ENCODE results near the gene TSSK2. TPM values are rescaled to one million over a fixed set of nuclear protein-coding genes. Genes with fewer than 3 reads are reported as not detected.

TSSK2 gene
- polyA plus RNA-seq, 1 donor, result not detected

DNA sequence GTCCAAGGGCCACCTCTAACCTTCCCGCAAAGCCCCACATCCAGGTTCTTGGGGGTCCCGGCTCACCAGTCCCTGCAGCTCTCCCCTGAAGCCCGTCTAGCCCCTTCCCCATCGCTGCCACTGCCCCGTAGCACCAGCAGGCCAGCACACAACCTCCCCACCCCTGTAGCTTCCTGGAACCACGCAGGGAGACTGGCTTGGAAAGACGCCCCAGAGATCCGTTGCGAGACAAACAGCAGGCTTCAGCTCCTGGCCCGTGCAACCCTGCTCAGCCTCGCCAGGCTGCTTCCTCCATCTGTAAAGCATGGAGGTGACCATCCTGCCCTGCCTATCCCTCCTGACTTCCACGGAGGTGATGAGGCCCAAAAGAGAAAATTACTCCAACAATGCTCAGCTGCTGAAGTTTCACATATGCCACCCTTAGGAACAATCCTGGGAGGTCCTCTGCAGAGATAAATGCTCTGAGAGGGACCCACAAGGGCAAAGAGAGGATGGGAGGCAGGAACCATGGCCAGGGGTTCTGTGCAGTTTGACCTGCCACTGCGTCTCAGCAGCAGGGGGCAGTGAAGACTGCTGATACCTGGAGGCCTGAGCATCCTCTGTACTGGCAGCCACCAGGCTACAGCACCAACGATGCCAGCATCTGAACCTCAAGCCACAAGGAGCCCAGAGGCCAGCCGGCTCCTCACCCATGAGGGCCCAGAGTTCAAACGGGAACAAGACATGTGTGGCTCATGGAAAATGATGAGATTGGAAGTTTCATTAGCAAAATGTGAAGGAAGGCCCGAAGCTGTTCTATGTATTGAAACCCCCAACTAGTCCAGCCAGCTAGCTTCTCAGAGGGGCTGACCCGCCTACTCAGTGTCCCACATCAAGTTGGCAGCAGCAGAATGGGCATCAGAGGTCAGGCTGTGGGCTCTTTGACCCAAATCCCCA, 25.0 kb upstream of the TSSK2 start:
- DNase-seq, result no peak

DNA sequence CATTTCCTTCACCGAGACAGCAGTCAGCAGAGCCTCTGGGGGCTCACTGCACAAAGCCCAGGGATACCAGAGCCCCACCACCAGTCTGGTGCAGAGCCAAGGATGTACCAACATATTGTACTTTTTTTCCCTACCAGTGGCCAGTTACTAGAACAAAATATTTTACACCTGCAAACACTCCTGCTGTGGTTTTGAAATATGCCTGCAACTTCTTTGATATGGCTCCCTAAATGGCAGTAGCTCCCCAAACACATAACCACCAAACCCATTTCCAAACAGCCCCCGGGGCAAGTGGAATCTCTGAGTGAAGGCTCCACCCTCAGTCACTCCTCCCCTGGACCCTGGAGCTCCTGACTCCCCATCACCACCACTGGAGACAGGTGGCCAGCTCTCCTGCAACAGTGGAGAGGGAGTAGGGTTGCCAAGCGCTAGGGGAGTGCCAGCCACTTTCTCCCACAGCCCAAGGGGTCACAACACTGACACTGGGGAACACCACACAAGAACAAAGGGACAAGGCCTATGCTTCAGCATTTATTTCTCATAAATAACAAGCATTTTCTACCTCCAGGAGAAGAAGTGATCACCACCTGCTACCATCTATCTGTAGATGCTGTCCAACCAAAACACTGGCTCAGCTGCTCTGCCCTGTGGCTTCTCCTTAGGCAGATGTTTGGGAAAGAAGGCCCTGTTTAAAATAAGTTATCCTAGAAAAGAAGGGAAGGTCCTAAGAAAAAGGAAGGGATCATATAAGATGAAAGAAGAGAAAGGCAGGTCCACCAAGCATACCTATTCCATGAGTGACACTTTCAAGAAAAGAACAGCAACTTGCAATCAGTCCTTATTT, 24.0 kb upstream of the TSSK2 start:
- no peak for DNase-seq

GRCh38 chr22:19107730-19108074, 23.4 kb upstream of the TSSK2 start:
- DNase-seq, result no peak

GRCh38 chr22:19108807-19109197, 22.3 kb upstream of the TSSK2 start:
- no peak for DNase-seq

GRCh38 chr22:19109198-19110063, 21.7 kb upstream of the TSSK2 start:
- no peak for DNase-seq

DNA sequence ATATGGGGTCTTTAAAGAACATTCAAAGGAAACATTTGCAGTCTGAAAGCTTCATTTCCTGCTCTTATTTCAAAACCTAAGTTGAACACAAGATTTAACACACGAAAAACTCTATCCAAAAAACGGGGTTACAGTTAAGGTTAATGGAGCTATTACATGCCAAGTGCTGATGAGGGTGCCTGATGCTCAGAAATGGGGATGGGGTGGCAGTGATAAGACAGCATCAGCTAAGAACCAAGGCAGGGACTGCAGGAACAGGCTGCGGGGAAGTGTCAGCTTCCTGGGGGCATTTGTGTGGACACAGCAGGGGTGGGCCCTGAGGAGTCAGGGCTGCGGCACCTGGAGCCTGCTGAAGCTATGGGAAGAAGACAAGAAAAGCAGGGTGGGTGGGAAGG, 21.0 kb upstream of the TSSK2 start:
- no peak for DNase-seq

GRCh38 chr22:19110646-19111045, 20.5 kb upstream of the TSSK2 start:
- DNase-seq, result no peak

DNA sequence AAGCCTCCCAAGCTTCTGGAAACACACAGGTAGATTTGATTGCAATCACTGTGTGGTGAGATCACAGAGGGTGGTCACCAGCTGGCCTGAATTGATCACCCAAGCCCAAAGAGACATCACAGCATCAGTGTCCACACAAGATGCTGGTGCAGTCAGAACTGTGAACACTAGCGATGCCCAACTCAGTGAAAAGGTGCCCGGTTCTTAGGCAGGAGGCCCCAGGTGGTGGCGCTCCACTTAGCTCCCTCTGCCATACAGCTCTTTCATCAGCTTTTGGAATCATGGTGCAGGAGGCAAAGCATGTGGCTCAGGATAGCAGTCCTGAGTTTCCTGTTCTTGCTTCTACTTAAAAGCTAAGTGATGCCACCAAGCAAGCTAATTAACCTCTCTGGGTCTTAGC, 20.0 kb upstream of the TSSK2 start:
- DNase-seq, result no peak

- no peak for DNase-seq
These were observed 19.5 kb upstream of the TSSK2 start for GRCh38 chr22:19111584-19111983.

DNA sequence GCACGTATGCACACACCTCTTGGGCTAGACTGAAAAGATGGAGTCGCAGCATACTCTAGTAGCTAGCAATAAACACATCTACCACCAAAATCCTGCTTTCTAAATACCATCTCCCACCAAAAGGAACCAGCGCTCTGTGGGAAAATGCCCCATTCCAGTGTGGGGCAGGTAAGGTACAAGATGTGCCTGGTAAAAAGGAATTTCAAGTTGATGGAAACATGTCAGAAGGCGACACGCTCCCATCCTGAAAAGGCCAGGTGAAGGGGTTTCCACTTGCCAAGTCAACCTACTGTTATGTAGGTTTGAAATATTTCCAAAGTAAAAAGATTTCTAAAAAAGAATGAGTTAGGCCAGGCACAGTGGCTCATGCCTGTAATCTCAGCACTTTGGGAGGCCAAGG, 17.7 kb upstream of the TSSK2 start:
- DNase-seq, result no peak

- DNase-seq, result no peak
These were observed 16.0 kb upstream of the TSSK2 start for GRCh38 chr22:19114984-19115552.

- no peak for DNase-seq
These were observed 15.5 kb upstream of the TSSK2 start for GRCh38 chr22:19115628-19116027.

- DNase-seq, result no peak
These were observed 14.0 kb upstream of the TSSK2 start for GRCh38 chr22:19117111-19117512.

- DNase-seq, result no peak
These were observed 12.7 kb upstream of the TSSK2 start for GRCh38 chr22:19118329-19118880.

GRCh38 chr22:19119949-19120348, 11.2 kb upstream of the TSSK2 start:
- DNase-seq, result no peak

DNA sequence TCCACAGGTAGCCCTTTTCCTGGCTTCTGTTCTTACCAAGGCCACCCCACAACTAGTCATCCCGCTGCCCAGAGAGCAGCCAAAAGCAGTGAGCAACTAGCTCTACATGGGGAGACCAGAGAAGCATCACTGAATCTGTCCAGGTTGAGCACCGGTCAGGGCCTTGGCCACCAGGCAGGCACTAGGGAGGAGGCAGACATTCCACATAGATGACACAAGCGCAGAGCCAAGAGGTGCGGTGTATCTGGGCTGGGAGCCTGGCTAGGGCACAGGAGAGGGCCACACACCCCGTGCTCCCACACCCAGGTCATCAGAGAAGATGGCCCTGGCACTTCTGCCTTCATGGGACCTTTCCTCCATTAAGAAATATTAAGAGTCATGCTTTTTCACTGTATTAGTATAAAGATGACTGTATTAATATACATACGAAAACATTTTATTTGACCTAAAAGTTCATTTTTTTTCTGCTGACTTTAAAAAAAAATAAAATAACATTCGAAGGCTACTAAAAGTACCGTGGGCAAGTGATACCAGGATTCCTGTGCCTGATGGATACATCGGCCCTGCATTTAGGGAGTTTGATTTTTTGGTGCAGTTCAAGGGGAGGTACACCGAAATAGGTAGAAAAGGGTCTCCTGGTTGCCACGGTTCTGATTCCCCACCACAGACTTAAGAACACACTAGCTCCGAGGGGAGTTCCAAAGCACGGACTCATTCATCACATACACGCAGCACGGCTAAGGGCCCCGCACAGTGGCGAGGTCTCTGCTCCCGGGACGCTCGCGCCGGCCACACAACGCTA, 10.1 kb upstream of the TSSK2 start:
- DNase-seq, result no peak

DNA sequence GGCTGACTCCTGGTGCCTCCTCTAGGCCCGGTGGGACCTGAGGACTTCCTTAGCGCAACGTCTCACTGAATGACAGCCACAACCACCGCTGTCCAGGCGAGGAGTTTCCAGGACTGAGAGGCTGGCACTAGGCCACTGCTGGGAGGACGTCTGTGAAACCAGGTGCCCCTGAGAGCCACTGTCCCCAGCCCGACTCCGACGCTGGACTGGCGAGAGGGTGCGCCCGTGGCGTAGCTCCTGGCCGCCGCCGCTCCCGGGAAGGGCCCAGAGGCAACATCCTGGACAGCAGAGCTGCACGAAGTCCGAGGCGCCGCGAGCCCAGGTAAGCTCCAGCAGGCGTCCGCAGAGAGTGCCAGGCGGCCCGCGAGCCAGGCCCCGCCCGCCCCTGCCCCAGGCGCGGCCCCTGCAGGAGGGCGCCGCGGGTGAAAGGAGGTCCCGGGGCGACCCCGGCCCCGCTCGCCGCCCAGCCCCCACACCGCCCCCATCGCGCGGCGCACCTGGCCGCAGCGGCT, 9.4 kb upstream of the TSSK2 start:
- DNase-seq, result no peak

DNA sequence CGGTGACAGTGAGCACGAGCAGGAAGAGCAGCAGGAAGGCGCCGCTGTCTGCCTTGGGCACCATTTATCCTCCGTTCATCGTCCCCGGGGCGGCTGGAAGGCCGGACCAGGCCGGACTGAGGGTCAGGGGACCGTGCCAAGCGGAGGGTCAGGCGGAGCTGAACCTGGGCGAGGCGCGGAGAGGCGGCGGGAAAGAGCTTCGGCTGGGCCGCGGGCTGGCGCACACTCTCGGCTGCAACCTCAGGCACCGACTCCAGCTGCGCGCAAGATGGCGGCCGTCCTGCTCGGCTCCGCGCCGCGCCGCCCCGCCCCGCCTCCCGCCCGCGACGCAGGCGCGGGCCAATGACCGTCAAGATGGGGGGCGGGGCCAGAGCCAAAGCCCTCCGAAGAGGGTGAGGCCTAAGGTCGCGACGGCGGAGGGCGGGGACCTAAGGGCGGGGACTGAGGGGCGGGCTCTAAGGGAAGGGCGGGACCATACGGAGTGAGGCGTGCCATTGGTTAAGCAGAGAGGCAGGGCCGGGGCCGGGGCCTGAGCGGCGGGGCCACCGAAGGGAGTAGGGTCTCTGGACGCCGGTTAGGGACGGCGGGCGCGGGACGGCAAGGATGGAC, 8.9 kb upstream of the TSSK2 start, which contains the start of gene DGCR2:
TSS of gene DGCR2 (minus strand) at position 270 of the 609 bp plus-strand sequence. CDS start at position 64, 206 bp downstream.
- DNase-seq, result peak; percentile 97

- DNase-seq, result no peak
These were observed 8.2 kb upstream of the TSSK2 start for GRCh38 chr22:19122752-19123492.

All from left kidney (tissue), 2 donors.